PC-3 (cell line): ENCODE data around the gene PAX7. TPM values are rescaled to one million over a fixed set of nuclear protein-coding genes. Genes with fewer than 3 reads are reported as not detected.
A peak's percentile ranks its signal among the peaks of the same experiment; 100 is the strongest.

Experiments
- ATAC-seq: fragments of 200-7000 bp; cut with Tn5 transposase; 2 replicates; pipeline ENCODE4 v1.9.1; 2020; ENCODE audit warnings: mild to moderate bottlenecking, moderate library complexity
- BruUV-seq: library from RNA; stranded (reverse); fragments of 400-500 nt; replicated peaks from 2 replicates; lab custom pipeline; 2021; lab: Mats Ljungman, UMichigan
- CTCF ChIA-PET: fragments of 300-600 bp; sonication (Branson Sonifier 250); formaldehyde crosslinking; loops from one replicate; lab custom pipeline; 2022; ENCODE audit warnings: antibody characterized with exemption; lab: Charles Lee
- POLR2A ChIA-PET: fragments of 300-600 bp; sonication (Branson Sonifier 250); formaldehyde crosslinking; loops from one replicate; lab custom pipeline; 2022; ENCODE audit warnings: antibody characterized with exemption; ENCODE audit not compliant: unreplicated experiment; lab: Charles Lee
- DNase-seq: peaks from one replicate; pipeline ENCODE4 v3.0.0-alpha.2; 2015
- H2AFZ ChIP-seq: fragments of 300-600 bp; sonication (generic); 2 replicates; pipeline ENCODE4 v1.6.0; 2016; ENCODE audit warnings: antibody characterized with exemption, low read length
- H3F3A ChIP-seq: fragments of 300-600 bp; sonication (generic); one replicate; pipeline ENCODE4 v1.6.0; 2017; ENCODE audit warnings: antibody characterized with exemption, low read length, control low read depth, mild to moderate bottlenecking; ENCODE audit not compliant: unreplicated experiment
- H3K27ac ChIP-seq: fragments of 300-600 bp; sonication (generic); 2 replicates; pipeline ENCODE4 v1.5.1; 2016; ENCODE audit warnings: mild to moderate bottlenecking, low read length
- H3K27me3 ChIP-seq: fragments of 300-600 bp; sonication (generic); 2 replicates; pipeline ENCODE4 v1.6.1; 2016; ENCODE audit warnings: low read length, mixed read lengths
- H3K36me3 ChIP-seq: fragments of 300-600 bp; sonication (generic); 2 replicates; pipeline ENCODE4 v1.6.1; 2016; ENCODE audit warnings: low read depth, mixed run types, low read length, mixed read lengths
- H3K4me1 ChIP-seq: fragments of 300-600 bp; sonication (generic); 2 replicates; pipeline ENCODE4 v1.5.1; 2016; ENCODE audit warnings: low read length; ENCODE audit not compliant: insufficient read depth
- H3K4me2 ChIP-seq: fragments of 300-600 bp; sonication (generic); 2 replicates; pipeline ENCODE4 v1.6.0; 2016; ENCODE audit warnings: low read length
- H3K4me3 ChIP-seq: fragments of 300-600 bp; sonication (generic); 2 replicates; pipeline ENCODE4 v1.5.1; 2016; ENCODE audit warnings: mild to moderate bottlenecking, low read length, mixed read lengths
- H3K79me2 ChIP-seq: fragments of 300-600 bp; sonication (generic); 2 replicates; pipeline ENCODE4 v1.6.1; 2017; ENCODE audit warnings: low read length, mixed read lengths
- H3K9ac ChIP-seq: fragments of 300-600 bp; sonication (generic); 2 replicates; pipeline ENCODE4 v1.6.0; 2016; ENCODE audit warnings: mild to moderate bottlenecking, low read length
- H3K9me2 ChIP-seq: fragments of 300-600 bp; sonication (generic); replicated peaks from 2 replicates; pipeline ENCODE4 v1.6.1; 2016; ENCODE audit warnings: mixed run types, low read length, mixed read lengths
- H3K9me3 ChIP-seq: fragments of 300-600 bp; sonication (generic); 2 replicates; pipeline ENCODE4 v1.6.1; 2016; ENCODE audit warnings: low read length, mixed read lengths
- H4K20me1 ChIP-seq: fragments of 300-600 bp; sonication (generic); 2 replicates; pipeline ENCODE4 v1.6.1; 2016; ENCODE audit warnings: low read length, mixed read lengths
- CTCF ChIP-seq: fragments of 300-600 bp; sonication (generic); conservative IDR thresholded peaks from 2 replicates; pipeline ENCODE4 v1.5.1; 2017; ENCODE audit warnings: antibody characterized with exemption, low read depth, mild to moderate bottlenecking, low read length
- EZH2 ChIP-seq: fragments of 300-600 bp; sonication (generic); IDR thresholded peaks from one replicate; pipeline ENCODE4 v1.6.1; 2017; ENCODE audit warnings: antibody characterized with exemption, mild to moderate bottlenecking, low read length; ENCODE audit not compliant: unreplicated experiment
- EZH2phosphoT487 ChIP-seq: fragments of 300-600 bp; sonication (generic); IDR thresholded peaks from 2 replicates; pipeline ENCODE4 v1.6.1; 2018; ENCODE audit warnings: mild to moderate bottlenecking, antibody characterized with exemption, low read length, borderline replicate concordance
- intact Hi-C: fragments of 100-400 bp; cut with micrococcal nuclease; formaldehyde crosslinking; loops from 2 replicates; pipeline ENCODE4 v1.9.0; 2023
- total RNA-seq: library from RNA; depleted of rRNA; stranded (reverse); fragments of >200 nt; gene quantifications from 2 replicates; pipeline ENCODE4 v1.2.3, GENCODE V29; 2014

Gene PAX7
- total RNA-seq, 1 experiment from 2014 or later, result not detected

- Histone ChIP-seq H3K4me2 (no peak overlapping the region), H3K27ac (no peak overlapping the region), H3F3A (no peaks in the 10 kb centered on the region), H3K9ac (no peak overlapping the region), H4K20me1 (no peaks in the 10 kb centered on the region), H3K9me2 (no peaks in the 10 kb centered on the region), H3K79me2 (no peaks in the 10 kb centered on the region), H3K4me1 (peaks cover 3% of the 10 kb centered on the region; the same call in 1 of the 2 replicates), H3K36me3 (no peaks in the 10 kb centered on the region), H3K4me3 (no peak overlapping the region), H3K9me3 (no peaks in the 10 kb centered on the region), H2AFZ (peak overlapping the region; percentile 62), H3K27me3 (peaks cover 5% of the 10 kb centered on the region; the same call in 1 of the 2 replicates)
- peak; percentile 82 for DNase-seq
- TF ChIP-seq EZH2phosphoT487 (no peak), EZH2 (no peak), CTCF (peak; percentile 78)
- CTCF ChIA-PET, result interaction anchor here (0.6 to 2.6 kb wide), 2 partner anchors 13 to 84 kb away, joined by 3 to 15 read pairs; no protein-coding TSS in a partner anchor
- POLR2A ChIA-PET, result no interaction called here
- BruUV-seq, result no TSS peak
- intact Hi-C loops, result loop anchor here (1.0 to 5.0 kb wide), 3 partner anchors 39 to 139 kb away; no protein-coding TSS in a partner anchor
- peak; percentile 99 for ATAC-seq
These were observed 50.8 kb downstream of the PAX7 start for GRCh38 chr1:18681423-18681835.

- Histone ChIP-seq H3K4me3 (no peak overlapping the region), H3K4me2 (no peak overlapping the region), H3K9me3 (no peaks in the 10 kb centered on the region), H3K9me2 (no peaks in the 10 kb centered on the region), H4K20me1 (no peaks in the 10 kb centered on the region), H2AFZ (no peak overlapping the region), H3F3A (no peaks in the 10 kb centered on the region), H3K79me2 (no peaks in the 10 kb centered on the region), H3K4me1 (peaks cover 3% of the 10 kb centered on the region; the same call in 1 of the 2 replicates), H3K27ac (no peak overlapping the region), H3K36me3 (no peaks in the 10 kb centered on the region), H3K9ac (no peak overlapping the region), H3K27me3 (peaks cover 8% of the 10 kb centered on the region)
- BruUV-seq, result no TSS peak
- intact Hi-C loops, result loop anchor here (5.0 kb wide), 1 partner anchor 40 kb away; no protein-coding TSS in a partner anchor
- CTCF ChIA-PET, result interaction anchor here (1.1 kb wide), 1 partner anchor 85 kb away, joined by 3 read pairs; no protein-coding TSS in a partner anchor
- no peak for TF ChIP-seq EZH2
- no peak for TF ChIP-seq CTCF
- TF ChIP-seq EZH2phosphoT487, result no peak
- ATAC-seq, result no peak
- DNase-seq, result no peak
- POLR2A ChIA-PET, result no interaction called here
These were observed 51.7 kb downstream of the PAX7 start for GRCh38 chr1:18682375-18682774.

GRCh38 chr1:18684303-18684702, 53.7 kb downstream of the PAX7 start:
- BruUV-seq, result no TSS peak
- H3K27me3 ChIP-seq, result peaks cover 13% of the 10 kb centered on the region
- ATAC-seq, result no peak

More at GRCh38 chr1:18684303-18684702, 53.7 kb downstream of the PAX7 start:
- H2AFZ ChIP-seq, result no peak overlapping the region
- ChIA-PET CTCF (no interaction called here), POLR2A (no interaction called here)
- H3K27ac ChIP-seq, result no peak overlapping the region
- H3K9me2 ChIP-seq, result no peaks in the 10 kb centered on the region
- no peak overlapping the region for H3K4me2 ChIP-seq
- no peak for DNase-seq
- no peak overlapping the region for H3K9ac ChIP-seq
- no peak for TF ChIP-seq EZH2
- no peak for TF ChIP-seq EZH2phosphoT487
- no peak for TF ChIP-seq CTCF
- no peaks in the 10 kb centered on the region for H3F3A ChIP-seq
- H3K9me3 ChIP-seq, result no peaks in the 10 kb centered on the region
- peaks cover 3% of the 10 kb centered on the region; the same call in 1 of the 2 replicates for H3K4me1 ChIP-seq
- H4K20me1 ChIP-seq, result no peaks in the 10 kb centered on the region
- no peaks in the 10 kb centered on the region for H3K79me2 ChIP-seq
- H3K4me3 ChIP-seq, result no peak overlapping the region
- intact Hi-C loops, result loop anchor here (5.0 kb wide), 1 partner anchor 42 kb away; no protein-coding TSS in a partner anchor
- no peaks in the 10 kb centered on the region for H3K36me3 ChIP-seq
